Measurements from ENCODE around the gene ANKRD49.

Gene ANKRD49

GRCh38 chr11:94544646-94545263, 51.0 kb downstream of the ANKRD49 start:
- peak; percentile 70 for DNase-seq (ENCODE audit: low spot score)

GRCh38 chr11:94545264-94546161, 51.7 kb downstream of the ANKRD49 start:
- DNase-seq (ENCODE audit: low spot score): peak; percentile 54

GRCh38 chr11:94546162-94546470, 52.3 kb downstream of the ANKRD49 start:
- DNase-seq (ENCODE audit: low spot score): no peak

GRCh38 chr11:94546886-94547285, 53.1 kb downstream of the ANKRD49 start:
- DNase-seq (ENCODE audit: low spot score): no peak

DNA sequence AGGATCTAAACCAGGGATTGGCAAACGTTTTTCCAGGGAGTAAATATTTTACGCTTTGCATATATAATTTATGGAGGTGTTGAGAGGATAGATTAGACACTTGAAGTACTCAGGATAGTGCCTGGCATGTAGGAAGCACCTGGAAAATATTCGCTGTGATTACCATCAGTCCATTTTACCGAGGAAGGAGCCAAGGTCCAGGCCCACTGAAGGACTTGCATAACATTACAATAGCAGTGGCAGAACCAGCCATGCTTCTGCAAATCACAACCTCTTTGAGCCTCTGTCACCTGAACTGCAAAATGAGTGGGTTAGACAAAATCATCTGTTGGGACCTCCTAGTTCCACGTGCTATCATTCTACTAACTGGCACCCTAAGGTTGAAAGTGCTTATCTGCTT, 55.4 kb downstream of the ANKRD49 start:
- DNase-seq (ENCODE audit: low spot score): no peak
